ENCODE measurements around the gene OR52D1. TPM values are rescaled to one million over a fixed set of nuclear protein-coding genes. Genes with fewer than 3 reads are reported as not detected.

Gene OR52D1
- total RNA-seq, 1 experiment from 2014 or later, result not detected

- H2BK120ac ChIP-seq (ENCODE audit: low read depth, low read length, poor library complexity, severe bottlenecking), result no peak overlapping the region
- H3T11ph ChIP-seq (ENCODE audit: low read length), result no peak overlapping the region
- H3K9me3 ChIP-seq (ENCODE audit: control insufficient read depth, low read depth, low read length), result no peaks in the 10 kb centered on the region
- Mint-ChIP-seq H3K27ac (peak overlapping the region in 1 of 3 experiments; percentile 50; a peak in 2 of 7 replicates), H3K36me3 (ENCODE audit: insufficient read depth in 1 of 3, low read depth in 3 of 3) (no peaks in the 10 kb centered on the region), H3K4me1 (peaks cover 0 to 7% of the 10 kb centered on the region in 2 experiments; a peak in 1 of 4 replicates), H3K27me3 (ENCODE audit: low read depth) (no peaks in the 10 kb centered on the region), H3K9me3 (no peaks in the 10 kb centered on the region), H3K4me3 (no peak overlapping the region)
- H2AFZ ChIP-seq (ENCODE audit: low read length), result no peak overlapping the region
- no peak overlapping the region for H2BK12ac ChIP-seq (ENCODE audit: insufficient read length, low read depth, low read length)
- H3K27ac ChIP-seq (ENCODE audit: insufficient read length, low read depth, low read length), result no peak overlapping the region
- no peak overlapping the region for H4K5ac ChIP-seq (ENCODE audit: insufficient read length, low read depth, low read length)
- H3K4me1 ChIP-seq (ENCODE audit: insufficient read depth, low read length), result no peaks in the 10 kb centered on the region
- H3K4ac ChIP-seq (ENCODE audit: low read depth, low read length), result no peak overlapping the region
- WGBS (ENCODE audit: extremely low coverage, insufficient read length, low lambda C conversion rate), result no CpG with 5 or more reads among the region's 8 CpGs
- H2BK15ac ChIP-seq (ENCODE audit: low read depth, low read length), result no peak overlapping the region
- H2BK5ac ChIP-seq (ENCODE audit: insufficient read length, low read length), result no peak overlapping the region
- no peaks in the 10 kb centered on the region for H3K79me2 ChIP-seq (ENCODE audit: insufficient read depth, low read length)
- no peak overlapping the region for H3K4me2 ChIP-seq (ENCODE audit: insufficient read depth, insufficient read length, low read length)
- H3K9ac ChIP-seq (ENCODE audit: extremely low read depth, insufficient read length, low read length), result no peak overlapping the region
- H3K23me2 ChIP-seq (ENCODE audit: insufficient read length, low read depth, low read length, poor library complexity, severe bottlenecking), result no peaks in the 10 kb centered on the region
- H4K8ac ChIP-seq (replicated peaks; ENCODE audit: insufficient read length, low read depth, low read length), result no peak overlapping the region
- TF ChIP-seq CTCF (conservative IDR thresholded peaks at IDR 0.05), result no peak
- no peak overlapping the region for H3K56ac ChIP-seq (ENCODE audit: insufficient read length, low read depth, low read length)
- no peak for DNase-seq
- H2AK5ac ChIP-seq (ENCODE audit: insufficient read length, low read length), result no peak overlapping the region
- no peak overlapping the region for H3K18ac ChIP-seq (ENCODE audit: insufficient read length, low read depth, low read length)
- no peak overlapping the region for H3K14ac ChIP-seq (ENCODE audit: insufficient read depth, low read length)
- no peak overlapping the region for H3K23ac ChIP-seq (ENCODE audit: insufficient read length, low read depth, low read length)
- no peaks in the 10 kb centered on the region for H4K20me1 ChIP-seq (ENCODE audit: control insufficient read depth, insufficient read depth, insufficient read length)
- no peak overlapping the region for H2BK20ac ChIP-seq (ENCODE audit: low read depth, low read length, poor library complexity, severe bottlenecking)
- H3K27me3 ChIP-seq (ENCODE audit: insufficient read depth, low read length), result no peaks in the 10 kb centered on the region
- no peaks in the 10 kb centered on the region for H3K79me1 ChIP-seq (ENCODE audit: insufficient read depth, low read depth, low read length, poor library complexity, severe bottlenecking)
- no peak overlapping the region for H4K91ac ChIP-seq (ENCODE audit: insufficient read length, low read depth, low read length)
These were observed 20.1 kb downstream of the OR52D1 start for GRCh38 chr11:5508605-5509004.
